HepG2 (cell line): ENCODE results near the gene SYT8. TPM values are rescaled to one million over a fixed set of nuclear protein-coding genes. Genes with fewer than 3 reads are reported as not detected.

Experiments used
- ATAD3A ChIP-seq: sonication (generic); formaldehyde crosslinking; IDR thresholded peaks from 2 replicates; pipeline ENCODE4 v1.4.0; 2020; ENCODE audit warnings: missing genetic modification reagents
- CCAR2 ChIP-seq: fragments of 200-400 bp; formaldehyde crosslinking; optimal IDR thresholded peaks from 2 replicates; pipeline ENCODE3; 2018; ENCODE audit warnings: low read depth, mild to moderate bottlenecking, low read length, moderate library complexity
- HMGXB3 ChIP-seq: sonication (generic); formaldehyde crosslinking; IDR thresholded peaks from 2 replicates; pipeline ENCODE4 v1.4.0; 2020; ENCODE audit warnings: missing genetic modification reagents, borderline replicate concordance
- HOXD1 ChIP-seq: sonication (generic); formaldehyde crosslinking; IDR thresholded peaks from 2 replicates; pipeline ENCODE4 v1.5.0; 2020; ENCODE audit warnings: missing genetic modification reagents
- ISL2 ChIP-seq: sonication (generic); formaldehyde crosslinking; IDR thresholded peaks from 2 replicates; pipeline ENCODE4 v1.5.0; 2020; ENCODE audit warnings: missing genetic modification reagents
- KAT8 ChIP-seq: IDR thresholded peaks from 2 replicates; pipeline ENCODE4 v1.6.1; 2016; ENCODE audit warnings: missing genetic modification reagents, missing compliant biosample characterization
- LCORL ChIP-seq, 2 experiments: fragments of 450-650 bp in 1 of 2; sonication (generic) in 1 of 2; formaldehyde crosslinking in 1 of 2; IDR thresholded peaks; 2 replicates each; pipeline versions ENCODE4 v1.5.0 to v1.6.1; 2017 to 2020; ENCODE audit warnings: antibody characterized with exemption in 1 of 2, missing genetic modification reagents in 1 of 2
- MAX ChIP-seq: IDR thresholded peaks from 2 replicates; pipeline ENCODE4 v1.6.1; 2012; ENCODE audit warnings: inconsistent platforms
- MTA1 ChIP-seq: sonication (generic); formaldehyde crosslinking; IDR thresholded peaks from 2 replicates; pipeline ENCODE4 v1.4.0; 2020; ENCODE audit warnings: missing genetic modification reagents, mild to moderate bottlenecking, borderline replicate concordance
- NONO ChIP-seq, 2 experiments: fragments of 450-650 bp in 1 of 2; sonication (generic) in 1 of 2; formaldehyde crosslinking in 1 of 2; IDR thresholded peaks in 1 of 2; conservative IDR thresholded peaks in 1 of 2; 2 replicates each; pipeline versions ENCODE4 v1.6.1 to v1.8.0; 2017 to 2022; ENCODE audit warnings: mild to moderate bottlenecking in 1 of 2, missing genetic modification reagents in 1 of 2, moderate library complexity in 1 of 2
- NR1H2 ChIP-seq: sonication (generic); formaldehyde crosslinking; IDR thresholded peaks from 2 replicates; pipeline ENCODE4 v1.8.1; 2022; ENCODE audit warnings: low read depth, missing genetic modification reagents, borderline replicate concordance
- NR3C1 ChIP-seq: sonication (generic); formaldehyde crosslinking; IDR thresholded peaks from 2 replicates; pipeline ENCODE4 v1.4.0; 2020; ENCODE audit warnings: missing genetic modification reagents
- NRL ChIP-seq: sonication (generic); formaldehyde crosslinking; IDR thresholded peaks from 2 replicates; pipeline ENCODE4 v1.5.0; 2020; ENCODE audit warnings: missing genetic modification reagents, mild to moderate bottlenecking, moderate library complexity, borderline replicate concordance
- PLSCR1 ChIP-seq: sonication (generic); formaldehyde crosslinking; IDR thresholded peaks from 2 replicates; pipeline ENCODE4 v1.5.0; 2020; ENCODE audit warnings: missing genetic modification reagents, mild to moderate bottlenecking, borderline replicate concordance
- TBX3 ChIP-seq: fragments of 450-650 bp; IDR thresholded peaks from 2 replicates; pipeline ENCODE4 v1.6.1; 2017; ENCODE audit warnings: antibody characterized with exemption, mild to moderate bottlenecking, inconsistent platforms, borderline replicate concordance
- TP53 ChIP-seq: sonication (generic); formaldehyde crosslinking; conservative IDR thresholded peaks from 2 replicates; pipeline ENCODE4 v1.4.0; 2020; ENCODE audit warnings: missing genetic modification reagents
- ZC3H13 ChIP-seq: sonication (generic); formaldehyde crosslinking; IDR thresholded peaks from 2 replicates; pipeline ENCODE4 v1.8.1; 2023; ENCODE audit warnings: mild to moderate bottlenecking, missing genetic modification reagents, moderate library complexity
- ZNF160 ChIP-seq: sonication (generic); formaldehyde crosslinking; IDR thresholded peaks from 2 replicates; pipeline ENCODE4 v1.8.0; 2022; ENCODE audit warnings: mild to moderate bottlenecking, inconsistent platforms, missing genetic modification reagents
- ZNF292 ChIP-seq: sonication (generic); formaldehyde crosslinking; IDR thresholded peaks from 2 replicates; pipeline ENCODE4 v1.8.1; 2022; ENCODE audit warnings: mild to moderate bottlenecking, low read depth, missing genetic modification reagents, borderline replicate concordance
- ZNF558 ChIP-seq: sonication (generic); formaldehyde crosslinking; IDR thresholded peaks from 2 replicates; pipeline ENCODE4 v1.9.0; 2022; ENCODE audit warnings: mild to moderate bottlenecking, missing genetic modification reagents, borderline replicate concordance
- ZNF572 ChIP-seq: sonication (generic); formaldehyde crosslinking; IDR thresholded peaks from 2 replicates; pipeline ENCODE4 v1.5.1; 2020; ENCODE audit warnings: mild to moderate bottlenecking, missing genetic modification reagents
- ZNF605 ChIP-seq: sonication (generic); formaldehyde crosslinking; IDR thresholded peaks from 2 replicates; pipeline ENCODE4 v1.8.0; 2022; ENCODE audit warnings: mild to moderate bottlenecking, missing genetic modification reagents
- ZNF629 ChIP-seq: sonication (generic); formaldehyde crosslinking; conservative IDR thresholded peaks from 2 replicates; pipeline ENCODE4 v1.5.0; 2020; ENCODE audit warnings: missing genetic modification reagents
- ZNF878 ChIP-seq: sonication (generic); formaldehyde crosslinking; IDR thresholded peaks from 2 replicates; pipeline ENCODE4 v1.8.1; 2023; ENCODE audit warnings: mild to moderate bottlenecking, missing genetic modification reagents, moderate library complexity
- ZSCAN12 ChIP-seq: sonication (generic); formaldehyde crosslinking; IDR thresholded peaks from 2 replicates; pipeline ENCODE4 v1.9.0; 2021; ENCODE audit warnings: mild to moderate bottlenecking, missing genetic modification reagents
- ZSCAN29 ChIP-seq: sonication (generic); formaldehyde crosslinking; conservative IDR thresholded peaks from 2 replicates; pipeline ENCODE4 v1.4.0; 2020; ENCODE audit warnings: mild to moderate bottlenecking, missing genetic modification reagents
- polyA plus RNA-seq, 8 experiments: library from polyadenylated mRNA; depleted of rRNA in 3 of 8; stranded (reverse) in 7 of 8; unstranded in 1 of 8; fragments of >200 nt; fragmentation: Illumina TruSeq in 4 of 8; extraction: Trizol in 4 of 8; gene quantifications; 2 replicates each; pipeline versions ENCODE4 v1.2.1 to v1.2.3, GENCODE V29; 2011 to 2016; ENCODE audit warnings: low read depth in 4 of 8, missing spikeins in 1 of 8, mixed read lengths in 1 of 8; ENCODE audit not compliant: insufficient read depth in 1 of 8
- total RNA-seq, 5 experiments: library from RNA; depleted of rRNA; stranded (reverse); fragments of >200 nt; fragmentation: Illumina TruSeq; extraction: Trizol; gene quantifications; 2 replicates each; pipeline ENCODE4 v1.2.3, GENCODE V29; 2016; ENCODE audit warnings: low read depth in 1 of 5

SYT8 gene
- total and polyA plus RNA-seq, 2 of the 13 experiments (the other 11 are each of a cell fraction or from before 2014, with no cell fraction given): 0.60 to 2.3 TPM

GRCh38 chr11:1827095-1827813 lies 7.5 kb upstream of the SYT8 start (continued):
- TF ChIP-seq NR1H2 (CRISPR knock-in tag) (no peak), HOXD1 (0 out of 2 replicates have a peak, but pooled peaks have one; percentile 42), ZNF878 (CRISPR knock-in tag) (no peak), ZNF292 (peak; percentile 68; the same call in 1 of the 2 replicates), MAX (no peak; the same call in 1 of the 2 replicates), ATAD3A (no peak), ISL2 (CRISPR knock-in tag) (no peak), ZSCAN12 (CRISPR knock-in tag) (no peak), ZC3H13 (CRISPR knock-in tag) (0 out of 2 replicates have a peak, but pooled peaks have one; percentile 52), MTA1 (CRISPR knock-in tag) (peak; percentile 53; the same call in 1 of the 2 replicates), KAT8 (CRISPR knock-in tag) (peak; percentile 32; the same call in 1 of the 2 replicates), ZNF160 (CRISPR knock-in tag) (no peak), PLSCR1 (CRISPR knock-in tag) (no peak), NRL (CRISPR knock-in tag) (no peak), HMGXB3 (CRISPR knock-in tag) (no peak), NONO (IDR thresholded peaks at IDR 0.05) (no peak), NONO (CRISPR knock-in tag; conservative IDR thresholded peaks at IDR 0.05) (no peak), CCAR2 (no peak), ZNF558 (CRISPR knock-in tag) (no peak), ZNF572 (peak; percentile 88; the same call in 1 of the 2 replicates), TBX3 (no peak), ZNF605 (CRISPR knock-in tag) (peak; percentile 60; the same call in 1 of the 2 replicates), ZSCAN29 (CRISPR knock-in tag) (no peak), ZNF629 (CRISPR knock-in tag) (peak; percentile 41; the same call in 1 of the 2 replicates), TP53 (CRISPR knock-in tag) (no peak), NR3C1 (CRISPR knock-in tag) (no peak), LCORL (IDR thresholded peaks at IDR 0.05) (no peak), LCORL (CRISPR knock-in tag; IDR thresholded peaks at IDR 0.05) (peak; percentile 79)
